GM21390 (cell line): ENCODE results near the gene WDR48.
A peak's percentile ranks its signal among the peaks of the same experiment; 100 is the strongest.

Source experiments
- ATAC-seq: cut with Tn5 transposase; IDR thresholded peaks from one replicate; pipeline ENCODE4 v1.9.1; 2021; ENCODE audit not compliant: unreplicated experiment

The WDR48 gene

GRCh38 chr3:39062180-39062579 is 10.4 kb downstream of the WDR48 start:
- ATAC-seq, result no peak

GRCh38 chr3:39063143-39063542 is 11.3 kb downstream of the WDR48 start:
- no peak for ATAC-seq

- no peak for ATAC-seq
Measured at GRCh38 chr3:39064646-39065045, 12.8 kb downstream of the WDR48 start.

GRCh38 chr3:39065197-39065596 is 13.4 kb downstream of the WDR48 start:
- peak; percentile 99 for ATAC-seq

GRCh38 chr3:39067286-39067685 is 15.5 kb downstream of the WDR48 start:
- no peak for ATAC-seq

GRCh38 chr3:39068556-39068955 is 16.7 kb downstream of the WDR48 start:
- ATAC-seq, result no peak

- no peak for ATAC-seq
Measured at GRCh38 chr3:39075910-39076309, 24.1 kb downstream of the WDR48 start.

- ATAC-seq, result no peak
Measured at GRCh38 chr3:39079530-39079929, 27.7 kb downstream of the WDR48 start.

- ATAC-seq, result no peak
Measured at GRCh38 chr3:39080026-39080425, 28.2 kb downstream of the WDR48 start.

GRCh38 chr3:39082666-39083313 is 31.0 kb downstream of the WDR48 start:
- ATAC-seq, result no peak

GRCh38 chr3:39086144-39086543 is 34.3 kb downstream of the WDR48 start:
- ATAC-seq, result peak; percentile 85

GRCh38 chr3:39088456-39088855 is 36.6 kb downstream of the WDR48 start:
- no peak for ATAC-seq

GRCh38 chr3:39088889-39089288 is 37.1 kb downstream of the WDR48 start:
- ATAC-seq, result no peak

GRCh38 chr3:39090922-39091321 is 39.1 kb downstream of the WDR48 start:
- ATAC-seq, result no peak

GRCh38 chr3:39094851-39095677 is 43.2 kb downstream of the WDR48 start:
- ATAC-seq, result no peak

- no peak for ATAC-seq
Measured at GRCh38 chr3:39095778-39096177, 44.0 kb downstream of the WDR48 start.

GRCh38 chr3:39096775-39097174 is 45.0 kb downstream of the WDR48 start:
- ATAC-seq, result no peak

GRCh38 chr3:39097716-39098472 is 46.1 kb downstream of the WDR48 start:
- ATAC-seq, result no peak

- ATAC-seq, result no peak
Measured at GRCh38 chr3:39098473-39099000, 46.7 kb downstream of the WDR48 start.

- ATAC-seq, result no peak
Measured at GRCh38 chr3:39099242-39099641, 47.4 kb downstream of the WDR48 start.

GRCh38 chr3:39099738-39100499 is 48.1 kb downstream of the WDR48 start:
- no peak for ATAC-seq
